PC-3 (cell line): ENCODE data around the gene ETFA.

Experiments used
- CTCF ChIP-seq: fragments of 300-600 bp; sonication (generic); conservative IDR thresholded peaks from 2 replicates; pipeline ENCODE4 v1.5.1; 2017; ENCODE audit warnings: antibody characterized with exemption, low read depth, mild to moderate bottlenecking, low read length
- EZH2 ChIP-seq: fragments of 300-600 bp; sonication (generic); IDR thresholded peaks from one replicate; pipeline ENCODE4 v1.6.1; 2017; ENCODE audit warnings: antibody characterized with exemption, mild to moderate bottlenecking, low read length; ENCODE audit not compliant: unreplicated experiment
- EZH2phosphoT487 ChIP-seq: fragments of 300-600 bp; sonication (generic); IDR thresholded peaks from 2 replicates; pipeline ENCODE4 v1.6.1; 2018; ENCODE audit warnings: mild to moderate bottlenecking, antibody characterized with exemption, low read length, borderline replicate concordance

- TF ChIP-seq CTCF: no peak
- TF ChIP-seq EZH2phosphoT487: no peak
- TF ChIP-seq EZH2: no peak
Observed at GRCh38 chr15:76173317-76173834, 137.9 kb downstream of the ETFA start.
